GM19023 (cell line): ENCODE measurements around the gene GDF9.

Experiments used
- ATAC-seq: cut with Tn5 transposase; IDR thresholded peaks from one replicate; pipeline ENCODE4 v1.9.1; 2021; ENCODE audit warnings: mild to moderate bottlenecking, moderate library complexity; ENCODE audit not compliant: unreplicated experiment

Gene GDF9

DNA sequence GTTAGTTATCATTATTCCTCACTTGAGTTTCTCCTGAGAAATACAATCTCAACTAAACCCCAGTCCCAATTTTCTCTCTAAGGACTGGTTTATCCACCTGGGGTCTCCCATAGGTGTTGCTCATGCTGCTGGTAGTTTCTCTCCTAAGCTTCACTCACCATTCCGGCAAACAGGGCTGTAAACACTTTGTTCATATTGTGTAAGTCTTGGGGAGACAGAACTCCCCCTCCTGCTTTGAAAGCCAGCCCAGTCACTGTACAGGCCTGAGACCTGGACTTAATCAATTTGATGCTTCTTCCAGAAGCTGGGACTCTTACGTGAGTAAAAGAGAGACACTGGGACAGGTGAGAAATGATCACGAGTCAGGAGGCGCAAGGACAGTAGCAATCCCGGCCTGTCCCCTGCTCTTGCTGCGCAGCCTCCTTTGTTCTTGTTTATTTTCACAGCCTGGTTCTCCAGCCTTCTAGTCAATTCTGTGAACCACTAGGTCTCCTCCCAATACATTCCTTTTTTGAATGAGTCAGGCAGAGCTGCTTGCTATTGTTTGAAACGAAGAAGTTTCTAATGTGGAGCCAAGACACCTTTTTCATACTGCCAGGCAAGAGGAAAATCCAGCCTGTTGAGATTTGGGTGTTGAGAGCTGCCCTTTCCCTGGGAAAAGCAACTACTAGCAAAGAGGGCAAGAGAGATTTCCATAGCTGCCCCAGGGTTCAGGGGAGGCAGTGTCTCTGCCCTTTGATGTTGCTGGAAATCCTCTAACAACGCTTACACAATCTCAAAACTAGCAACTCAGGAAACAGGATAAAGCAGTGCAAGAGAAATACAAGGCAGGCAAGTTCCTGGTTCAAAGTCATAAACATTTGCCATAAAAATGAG lies 26.6 kb downstream of the GDF9 start:
- no peak for ATAC-seq

DNA sequence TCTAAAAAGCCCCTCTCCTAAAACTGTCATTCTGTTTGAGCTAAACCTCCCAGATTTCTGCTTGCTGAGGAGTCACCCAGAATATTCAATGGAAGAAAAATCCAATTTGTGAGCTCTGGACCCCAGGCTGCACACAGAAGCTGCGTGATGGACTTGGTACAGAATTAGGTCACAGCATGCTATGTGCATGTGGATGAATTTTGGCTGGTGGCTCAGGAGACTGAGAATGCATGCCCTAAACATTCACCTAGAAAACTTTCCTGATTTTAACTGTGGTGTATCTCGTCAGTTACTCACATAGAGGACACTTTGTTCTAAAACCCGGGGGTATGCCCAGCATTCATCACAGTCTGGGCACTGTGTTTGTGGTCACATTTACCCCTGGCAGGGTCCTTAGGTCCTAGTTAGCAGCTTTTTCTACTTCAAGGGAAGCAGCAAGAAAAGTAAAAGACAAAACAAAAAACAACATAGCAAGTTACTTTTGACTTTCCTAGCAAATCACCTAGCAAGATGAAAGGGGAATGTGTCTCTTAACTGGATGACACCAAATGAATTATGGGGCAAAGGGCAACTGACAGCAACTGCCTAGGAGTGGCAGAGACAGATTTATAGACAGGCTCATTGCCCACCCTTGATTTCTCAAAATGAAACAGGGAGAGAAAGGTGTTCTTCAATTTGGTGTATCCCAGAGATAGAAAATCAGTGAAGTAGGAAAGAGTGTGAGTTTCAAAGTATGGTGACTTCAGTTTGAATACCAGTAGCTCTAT lies 27.6 kb downstream of the GDF9 start:
- no peak for ATAC-seq

GRCh38 chr5:132837868-132838267 lies 28.4 kb downstream of the GDF9 start:
- ATAC-seq = no peak

GRCh38 chr5:132836852-132837251 lies 29.4 kb downstream of the GDF9 start:
- ATAC-seq = no peak

DNA sequence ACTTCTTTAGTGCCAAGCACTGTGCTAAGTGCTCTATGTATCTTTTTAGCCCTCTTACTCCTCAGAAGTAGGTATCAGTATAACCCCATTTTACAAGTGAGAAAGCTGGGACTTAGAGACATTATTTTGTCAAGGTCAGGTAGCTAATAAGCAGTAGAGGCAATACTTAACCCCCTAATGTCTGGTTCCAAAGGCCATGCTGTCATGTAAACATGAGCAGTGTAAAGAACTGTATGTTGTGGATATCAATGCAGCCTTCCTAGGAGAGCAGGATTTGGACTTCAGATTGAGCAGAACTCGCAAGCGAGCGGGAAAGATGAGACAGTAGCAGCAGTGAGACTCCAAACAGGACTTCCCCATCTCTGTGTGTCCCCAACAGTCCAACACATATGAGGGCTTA lies 32.2 kb downstream of the GDF9 start:
- no peak for ATAC-seq

DNA sequence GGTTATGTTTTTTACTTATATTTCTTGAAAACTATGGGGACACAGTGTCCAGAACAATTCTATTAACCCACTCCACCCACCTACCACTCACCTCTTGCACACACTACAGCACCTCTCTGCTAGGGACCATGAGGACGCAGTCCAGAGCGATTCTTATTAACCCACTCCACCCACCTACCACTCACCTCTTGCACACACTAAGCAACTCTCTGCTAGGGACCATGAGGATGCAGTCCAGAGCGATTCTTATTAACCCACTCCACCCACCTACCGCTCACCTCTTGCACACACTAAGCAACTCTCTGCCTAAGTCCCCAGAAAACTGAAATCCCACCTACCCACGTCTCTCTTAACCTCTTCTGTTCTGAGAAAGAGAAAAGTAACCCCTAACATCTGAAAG lies 33.7 kb downstream of the GDF9 start:
- no peak for ATAC-seq

DNA sequence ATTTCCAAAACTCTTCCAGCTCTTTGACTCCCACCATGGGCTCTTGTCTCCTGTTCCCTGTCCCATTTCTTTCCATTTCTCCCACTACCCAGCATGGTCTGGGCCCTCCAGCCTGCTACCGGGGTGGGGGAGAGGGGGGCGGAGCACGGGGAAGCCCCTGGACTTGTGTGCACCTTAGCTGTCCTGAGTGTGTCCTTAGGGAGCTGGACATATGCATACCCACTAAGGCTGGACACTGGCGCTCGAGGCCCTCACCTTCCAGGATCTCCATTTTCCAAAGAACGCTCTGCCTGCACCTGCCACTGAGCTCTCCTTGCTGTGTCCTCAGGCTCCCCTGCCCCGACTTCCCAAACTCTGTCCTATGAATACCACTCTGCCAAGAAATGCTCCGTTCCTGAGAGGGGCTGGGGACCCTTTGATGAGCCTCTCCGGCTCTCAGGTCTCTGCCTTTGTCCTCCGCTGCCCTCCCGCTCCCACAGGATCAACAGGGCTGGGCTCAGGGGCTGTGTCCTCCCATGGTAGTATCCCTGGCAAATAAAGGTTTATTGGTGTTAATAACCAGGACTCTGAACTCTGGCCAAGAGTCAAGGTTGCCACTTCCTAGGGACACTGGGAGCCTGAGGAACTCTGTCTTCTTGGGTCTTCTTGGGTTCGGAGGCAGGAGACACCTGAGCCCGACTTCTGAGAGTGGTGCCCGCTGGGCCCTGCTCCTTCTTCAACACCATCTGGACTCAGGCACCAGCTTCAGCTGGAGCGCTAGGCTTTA lies 35.0 kb downstream of the GDF9 start:
- ATAC-seq = no peak

GRCh38 chr5:132830436-132831094 lies 35.7 kb downstream of the GDF9 start, which contains the start of gene SHROOM1:
TSS of gene SHROOM1 (minus strand) at chr5:132830647. CDS start at chr5:132826140, 4,507 bp downstream.
- peak; percentile 72 for ATAC-seq

GRCh38 chr5:132829742-132830435 lies 36.4 kb downstream of the GDF9 start:
- ATAC-seq = peak; percentile 81

DNA sequence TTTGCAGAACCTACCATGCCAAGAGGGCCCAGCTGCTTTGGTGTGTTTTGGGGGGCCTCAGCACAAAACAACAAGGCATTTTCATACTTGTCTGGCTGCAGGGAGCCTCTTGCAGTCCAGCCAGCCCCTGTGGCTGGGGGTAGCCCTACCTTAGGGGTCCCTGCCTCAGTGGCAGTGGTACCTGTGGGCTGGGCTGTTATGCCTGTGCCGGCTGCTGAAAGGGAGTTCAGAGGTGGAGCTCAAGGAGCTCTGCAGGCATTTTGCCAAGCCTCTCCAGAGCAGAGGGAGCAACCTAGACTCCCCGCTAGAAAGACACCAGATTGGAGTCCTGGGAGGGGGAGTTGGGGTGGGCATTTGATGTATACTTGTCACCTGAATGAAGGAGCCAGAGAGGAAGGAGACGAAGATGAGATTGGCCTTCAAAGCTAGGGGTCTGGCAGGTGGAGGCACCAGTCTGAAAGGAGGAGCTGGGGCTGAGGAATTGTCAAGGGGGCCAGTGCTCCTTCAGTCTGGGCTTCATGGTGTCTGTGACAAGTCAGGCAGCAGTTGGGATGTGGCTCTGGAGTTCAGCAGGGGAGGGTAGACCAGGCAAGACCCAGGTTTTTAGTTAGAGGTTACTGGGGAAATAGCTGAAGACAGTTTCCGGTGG lies 37.3 kb downstream of the GDF9 start:
- ATAC-seq = no peak

DNA sequence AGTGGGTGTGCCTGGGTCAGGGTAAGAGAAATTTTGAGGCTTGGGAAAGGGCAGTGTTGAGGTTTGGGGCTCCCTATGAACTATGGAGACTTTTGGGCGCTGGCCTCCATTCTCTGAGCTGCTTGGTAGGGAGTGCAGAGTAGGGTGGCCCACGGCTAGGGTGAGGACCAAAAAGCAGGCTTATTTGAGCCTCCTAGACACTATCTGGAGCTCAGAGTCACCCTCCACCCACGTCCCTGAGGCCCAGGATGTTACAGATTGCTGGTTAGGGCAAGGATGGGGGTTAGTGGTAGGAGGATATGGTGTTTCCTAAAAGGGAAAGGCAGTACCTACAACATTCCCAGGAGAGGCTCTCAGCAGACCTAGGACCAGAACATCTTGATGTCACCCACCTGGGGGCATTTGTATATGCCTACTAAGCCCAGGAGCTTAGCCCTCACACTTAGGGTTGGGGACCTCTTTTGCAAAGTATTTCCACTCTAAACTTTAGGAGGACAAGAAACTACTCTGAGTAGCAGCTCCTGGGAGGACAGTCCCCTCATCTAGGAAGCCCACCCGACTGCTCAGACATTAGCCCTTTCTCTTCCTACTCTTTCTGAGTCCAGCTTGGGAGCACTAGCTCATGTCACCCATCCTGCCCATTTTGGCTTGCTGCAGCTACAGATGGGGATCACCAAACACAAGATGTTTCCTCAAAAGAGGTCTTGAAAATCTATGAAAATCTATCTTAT lies 38.2 kb downstream of the GDF9 start:
- ATAC-seq = no peak

GRCh38 chr5:132826424-132827082 lies 39.7 kb downstream of the GDF9 start:
- no peak for ATAC-seq

DNA sequence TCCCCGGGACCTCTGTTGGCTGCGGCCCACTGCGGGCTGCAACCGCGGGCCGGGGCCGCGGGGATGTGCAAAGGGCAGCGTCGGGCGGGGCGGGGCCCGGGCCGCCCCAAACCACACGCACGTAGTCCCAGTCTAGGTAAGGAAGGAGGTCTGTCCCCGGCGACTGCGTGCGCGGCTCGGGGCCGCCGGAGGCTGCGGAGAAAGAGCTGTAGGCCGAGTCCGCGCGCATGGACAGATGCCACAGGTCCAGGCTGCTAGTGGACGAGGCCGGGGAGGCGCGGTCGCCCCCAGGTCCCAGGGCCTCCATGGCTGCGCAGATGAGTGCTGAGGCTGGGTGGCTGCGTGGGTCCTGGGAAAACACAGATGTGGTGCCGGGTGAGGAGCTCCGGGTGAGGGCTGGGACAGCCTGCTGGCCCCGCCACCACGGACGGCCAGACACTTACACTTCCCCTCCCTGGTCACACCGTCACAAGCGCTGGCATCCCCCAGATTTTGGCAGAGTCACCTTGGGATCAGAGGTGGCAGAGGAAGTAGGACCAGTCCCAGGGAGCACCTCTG lies 40.4 kb downstream of the GDF9 start:
- no peak for ATAC-seq

DNA sequence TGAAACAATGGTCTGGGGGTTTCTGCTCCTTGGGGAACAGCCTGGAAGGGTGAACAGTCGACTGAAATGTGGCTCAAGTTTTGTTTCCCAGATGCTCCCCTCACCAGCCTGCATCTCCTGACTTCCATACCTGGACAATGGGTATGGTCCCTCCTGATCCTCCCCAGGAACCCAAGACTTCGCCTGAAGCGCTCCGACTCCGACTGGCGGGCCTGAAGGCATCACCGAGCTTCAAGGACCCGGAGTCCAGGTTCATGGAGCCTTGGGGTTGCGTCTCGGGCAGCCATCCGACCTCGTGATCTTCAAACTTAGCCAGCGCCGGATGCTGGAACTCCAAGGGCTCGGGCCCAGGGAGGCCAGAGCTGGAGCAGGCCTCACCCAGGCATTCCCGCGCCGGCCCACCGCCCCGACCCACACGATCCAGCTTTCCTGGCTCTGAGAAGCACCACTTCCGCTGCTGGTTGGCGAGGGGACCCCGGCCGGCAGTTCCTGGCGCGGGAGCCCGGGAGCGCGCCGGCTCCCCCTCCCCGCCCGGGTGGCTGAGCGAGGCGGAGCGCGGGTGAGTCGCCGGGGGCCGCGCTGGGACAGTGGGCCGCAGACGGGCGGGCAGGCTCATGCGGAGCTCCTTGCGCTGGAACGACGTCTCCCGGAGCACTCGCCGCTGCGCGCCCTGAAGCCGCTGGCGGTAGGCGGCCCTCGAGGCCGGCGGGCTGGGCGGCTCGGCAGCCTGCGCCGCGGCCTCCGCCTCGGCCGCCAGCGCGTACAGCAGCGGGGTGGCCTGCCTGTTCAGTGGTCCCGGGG lies 41.0 kb downstream of the GDF9 start:
- ATAC-seq = no peak

DNA sequence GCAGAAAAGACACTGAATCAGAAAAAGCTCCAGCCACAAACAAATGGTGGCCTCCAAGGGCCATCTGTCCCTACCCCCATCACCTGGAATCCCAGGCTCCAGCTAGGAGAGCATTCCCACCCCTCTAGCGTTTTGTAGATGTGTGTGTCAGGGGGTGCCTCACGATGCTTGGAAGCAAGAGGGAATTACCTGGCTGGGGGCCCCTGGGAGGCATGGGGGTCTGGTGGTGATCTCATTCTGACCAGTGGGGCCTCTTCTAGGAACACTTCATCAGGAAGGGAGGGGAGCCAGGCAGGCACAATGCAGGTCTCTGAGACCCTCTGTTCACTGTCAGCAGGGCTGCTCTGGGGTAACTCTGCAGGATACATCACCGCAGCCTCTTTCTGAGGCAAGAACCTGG lies 41.8 kb downstream of the GDF9 start:
- no peak for ATAC-seq

GRCh38 chr5:132823481-132824050 lies 42.7 kb downstream of the GDF9 start:
- no peak for ATAC-seq
